Hepatocyte (in vitro differentiated cells): ENCODE results near the gene ZNF239. TPM values are rescaled to one million over a fixed set of nuclear protein-coding genes. Genes with fewer than 3 reads are reported as not detected.

Experiments used
- DNase-seq: peaks from one replicate; pipeline ENCODE4 v3.0.0-alpha.2; 2016; ENCODE audit warnings: low spot score
- H2AFZ ChIP-seq: fragments of 200-600 bp; sonication (generic); 2 replicates; pipeline ENCODE4 v1.6.0; 2016; ENCODE audit warnings: antibody characterized with exemption, mild to moderate bottlenecking
- H3K27ac ChIP-seq: fragments of 200-600 bp; sonication (generic); 2 replicates; pipeline ENCODE4 v1.5.1; 2016; ENCODE audit warnings: mild to moderate bottlenecking
- H3K27me3 ChIP-seq: fragments of 200-600 bp; sonication (generic); 2 replicates; pipeline ENCODE4 v1.6.1; 2016
- H3K36me3 ChIP-seq: fragments of 200-600 bp; sonication (generic); replicated peaks from 2 replicates; pipeline ENCODE4 v1.5.1; 2016; ENCODE audit warnings: low read depth; ENCODE audit not compliant: insufficient read depth
- H3K4me1 ChIP-seq: fragments of 200-600 bp; sonication (generic); 2 replicates; pipeline ENCODE4 v1.5.1; 2016; ENCODE audit warnings: mild to moderate bottlenecking, moderate library complexity; ENCODE audit not compliant: insufficient read depth
- H3K4me2 ChIP-seq: fragments of 200-600 bp; sonication (generic); 2 replicates; pipeline ENCODE4 v1.6.0; 2016
- H3K4me3 ChIP-seq: fragments of 200-600 bp; sonication (generic); 2 replicates; pipeline ENCODE4 v1.5.1; 2016; ENCODE audit warnings: mild to moderate bottlenecking
- H3K79me2 ChIP-seq: fragments of 200-600 bp; sonication (generic); 2 replicates; pipeline ENCODE4 v1.6.0; 2017; ENCODE audit warnings: mild to moderate bottlenecking
- H3K9me2 ChIP-seq: fragments of 200-600 bp; sonication (generic); replicated peaks from 2 replicates; pipeline ENCODE4 v1.6.0; 2017; ENCODE audit warnings: mild to moderate bottlenecking; ENCODE audit not compliant: insufficient read depth
- H3K9me3 ChIP-seq: fragments of 200-600 bp; sonication (generic); 2 replicates; pipeline ENCODE4 v1.5.1; 2016; ENCODE audit warnings: low read depth, mild to moderate bottlenecking
- H4K20me1 ChIP-seq: fragments of 200-600 bp; sonication (generic); 2 replicates; pipeline ENCODE4 v1.6.0; 2016; ENCODE audit warnings: mild to moderate bottlenecking; ENCODE audit not compliant: insufficient read depth, poor library complexity, severe bottlenecking
- EZH2 ChIP-seq: fragments of 200-600 bp; sonication (generic); IDR thresholded peaks from 2 replicates; pipeline ENCODE4 v1.6.1; 2016; ENCODE audit warnings: antibody characterized with exemption, mild to moderate bottlenecking, borderline replicate concordance
- EZH2phosphoT487 ChIP-seq: fragments of 200-600 bp; sonication (generic); IDR thresholded peaks from one replicate; pipeline ENCODE4 v1.6.1; 2018; ENCODE audit warnings: antibody characterized with exemption, mild to moderate bottlenecking, low read depth, moderate library complexity; ENCODE audit not compliant: unreplicated experiment, severe bottlenecking
- WGBS: methylation state at CpG from one replicate; pipeline ENCODE4 v1.1.6; 2016; ENCODE audit warnings: low lambda C conversion rate; ENCODE audit errors: missing lambda C conversion rate; 5-methylcytosine and 5-hydroxymethylcytosine counted together
- polyA plus RNA-seq: library from polyadenylated mRNA; unstranded; fragments of >200 nt; fragmentation: Nextera tagmentation; extraction: Ambion mirVana; gene quantifications from 2 replicates; pipeline ENCODE4 v1.2.1, GENCODE V29; 2016
- total RNA-seq: library from RNA; depleted of rRNA; stranded (reverse); fragments of >200 nt; gene quantifications from 2 replicates; pipeline ENCODE4 v1.2.3, GENCODE V29; 2014
- TF ChIP-seq, protein P1 (sequence below): fragments of 200-600 bp; sonication (generic); IDR thresholded peaks from 2 replicates; pipeline ENCODE4 v1.5.1; 2016; ENCODE audit warnings: antibody characterized with exemption, mild to moderate bottlenecking; ENCODE audit not compliant: poor library complexity

Gene ZNF239
- total and polyA plus RNA-seq, 2 experiments from 2014 or later: 4.3 to 5.8 TPM

DNA sequence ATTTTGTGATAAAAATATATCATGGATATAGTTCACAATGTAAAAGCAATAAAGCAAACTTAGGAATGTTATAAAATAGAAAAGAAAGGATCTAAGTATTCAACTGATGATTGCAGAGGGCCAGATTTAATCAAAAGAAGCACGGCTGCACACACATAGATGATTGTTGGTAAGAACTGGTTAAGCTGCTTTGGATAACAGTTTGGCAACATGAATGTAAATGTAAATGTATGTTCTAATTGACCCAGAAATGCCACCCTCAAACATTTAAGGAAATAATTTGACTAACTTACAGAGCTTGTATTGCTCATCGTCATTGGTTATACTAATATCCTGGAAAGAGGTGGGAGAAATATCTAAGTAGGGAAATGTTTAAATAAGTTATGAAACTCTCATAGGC lies 45.0 kb upstream of the ZNF239 start:
- H3K36me3 ChIP-seq: no peaks in the 10 kb centered on the region
- 93% methylated on average over 2 of the region's 2 CpGs for WGBS
- no peaks in the 10 kb centered on the region for H3K9me2 ChIP-seq
- H4K20me1 ChIP-seq: no peaks in the 10 kb centered on the region
- no peak overlapping the region for H3K4me2 ChIP-seq
- H3K27ac ChIP-seq: no peak overlapping the region
- peaks cover 11% of the 10 kb centered on the region for H3K9me3 ChIP-seq
- H3K27me3 ChIP-seq: no peaks in the 10 kb centered on the region
- no peaks in the 10 kb centered on the region for H3K4me1 ChIP-seq
- no peak overlapping the region for H3K4me3 ChIP-seq
- no peaks in the 10 kb centered on the region for H3K79me2 ChIP-seq
- no peak for DNase-seq
- TF ChIP-seq EZH2 (no peak), EZH2phosphoT487 (no peak)
- TF ChIP-seq, protein P1, sequence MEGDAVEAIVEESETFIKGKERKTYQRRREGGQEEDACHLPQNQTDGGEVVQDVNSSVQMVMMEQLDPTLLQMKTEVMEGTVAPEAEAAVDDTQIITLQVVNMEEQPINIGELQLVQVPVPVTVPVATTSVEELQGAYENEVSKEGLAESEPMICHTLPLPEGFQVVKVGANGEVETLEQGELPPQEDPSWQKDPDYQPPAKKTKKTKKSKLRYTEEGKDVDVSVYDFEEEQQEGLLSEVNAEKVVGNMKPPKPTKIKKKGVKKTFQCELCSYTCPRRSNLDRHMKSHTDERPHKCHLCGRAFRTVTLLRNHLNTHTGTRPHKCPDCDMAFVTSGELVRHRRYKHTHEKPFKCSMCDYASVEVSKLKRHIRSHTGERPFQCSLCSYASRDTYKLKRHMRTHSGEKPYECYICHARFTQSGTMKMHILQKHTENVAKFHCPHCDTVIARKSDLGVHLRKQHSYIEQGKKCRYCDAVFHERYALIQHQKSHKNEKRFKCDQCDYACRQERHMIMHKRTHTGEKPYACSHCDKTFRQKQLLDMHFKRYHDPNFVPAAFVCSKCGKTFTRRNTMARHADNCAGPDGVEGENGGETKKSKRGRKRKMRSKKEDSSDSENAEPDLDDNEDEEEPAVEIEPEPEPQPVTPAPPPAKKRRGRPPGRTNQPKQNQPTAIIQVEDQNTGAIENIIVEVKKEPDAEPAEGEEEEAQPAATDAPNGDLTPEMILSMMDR: no peak
- H2AFZ ChIP-seq: no peak overlapping the region

DNA sequence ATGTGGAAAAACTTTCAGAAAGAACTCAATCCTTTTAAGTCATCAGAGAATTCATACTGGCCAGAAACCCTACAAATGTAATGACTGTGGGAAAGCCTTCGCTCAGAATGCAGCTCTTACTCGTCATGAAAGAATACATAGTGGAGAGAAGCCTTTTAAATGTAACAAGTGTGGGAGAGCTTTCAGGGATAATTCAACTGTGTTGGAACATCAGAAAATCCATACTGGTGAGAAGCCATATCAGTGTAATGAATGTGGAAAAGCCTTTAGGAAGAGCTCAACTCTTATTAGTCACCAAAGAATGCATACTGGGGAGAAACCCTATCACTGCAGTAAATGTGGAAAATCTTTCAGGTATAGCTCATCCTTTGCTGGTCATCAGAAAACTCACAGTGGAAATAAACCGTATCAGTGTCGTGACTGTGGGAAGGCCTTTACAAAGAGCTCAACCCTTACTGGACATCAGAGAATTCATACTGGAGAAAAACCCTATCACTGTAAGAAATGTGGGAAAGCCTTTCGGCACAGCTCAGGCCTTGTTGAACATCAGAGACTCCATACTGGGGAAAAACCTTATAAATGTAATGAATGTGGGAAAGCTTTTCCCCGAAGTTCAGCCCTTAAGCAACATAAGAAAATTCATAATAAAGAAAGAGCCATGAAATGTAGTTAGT lies 42.4 kb upstream of the ZNF239 start:
- Histone ChIP-seq H4K20me1 (no peaks in the 10 kb centered on the region), H3K79me2 (no peaks in the 10 kb centered on the region), H3K36me3 (no peaks in the 10 kb centered on the region), H3K4me2 (no peak overlapping the region), H3K27ac (no peak overlapping the region), H2AFZ (no peak overlapping the region), H3K27me3 (no peaks in the 10 kb centered on the region), H3K4me1 (no peaks in the 10 kb centered on the region), H3K4me3 (no peak overlapping the region), H3K9me2 (no peaks in the 10 kb centered on the region), H3K9me3 (peaks cover 11% of the 10 kb centered on the region)
- TF ChIP-seq EZH2phosphoT487 (no peak), EZH2 (no peak)
- TF ChIP-seq, protein P1: no peak
- no peak for DNase-seq
- WGBS: 89% methylated on average over 6 of the region's 6 CpGs

DNA sequence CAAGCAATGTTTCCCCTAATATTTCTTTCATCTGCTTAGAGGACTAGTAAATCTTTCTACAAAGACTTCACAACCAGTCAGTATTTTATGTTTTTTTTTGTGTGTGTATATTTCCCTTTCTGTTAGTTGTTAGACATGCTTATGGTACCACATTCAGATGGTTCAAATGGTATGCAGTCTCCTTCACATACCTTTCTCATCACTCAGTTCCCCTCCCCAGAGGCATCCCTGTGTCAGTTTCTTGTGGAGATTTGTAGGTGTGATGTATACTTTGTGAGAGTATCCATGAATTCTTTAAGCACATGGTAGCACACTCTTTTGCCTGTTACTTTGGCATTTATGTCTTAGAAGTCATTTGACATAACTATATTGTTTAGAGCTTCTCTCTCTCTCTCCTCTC lies 36.2 kb upstream of the ZNF239 start:
- TF ChIP-seq EZH2 (no peak), EZH2phosphoT487 (no peak)
- TF ChIP-seq, protein P1: no peak
- no peaks in the 10 kb centered on the region for H3K4me1 ChIP-seq
- H2AFZ ChIP-seq: no peak overlapping the region
- H3K79me2 ChIP-seq: peaks cover 3% of the 10 kb centered on the region
- no peaks in the 10 kb centered on the region for H3K9me3 ChIP-seq
- no peak overlapping the region for H3K27ac ChIP-seq
- no peaks in the 10 kb centered on the region for H4K20me1 ChIP-seq
- no peak for DNase-seq
- no peak overlapping the region for H3K4me3 ChIP-seq
- H3K36me3 ChIP-seq: no peaks in the 10 kb centered on the region
- H3K27me3 ChIP-seq: no peaks in the 10 kb centered on the region
- H3K4me2 ChIP-seq: no peak overlapping the region
- H3K9me2 ChIP-seq: no peaks in the 10 kb centered on the region
